NCI-H82 treated with DMSO at 0.1 percent for 48 hours (cell line): Measurements from ENCODE around the gene PSD4.

Source experiments
- DNase-seq: peaks from one replicate; lab custom pipeline; 2025; ENCODE audit not compliant: unreplicated experiment; lab: John Stamatoyannopoulos, UW

PSD4 gene

DNA sequence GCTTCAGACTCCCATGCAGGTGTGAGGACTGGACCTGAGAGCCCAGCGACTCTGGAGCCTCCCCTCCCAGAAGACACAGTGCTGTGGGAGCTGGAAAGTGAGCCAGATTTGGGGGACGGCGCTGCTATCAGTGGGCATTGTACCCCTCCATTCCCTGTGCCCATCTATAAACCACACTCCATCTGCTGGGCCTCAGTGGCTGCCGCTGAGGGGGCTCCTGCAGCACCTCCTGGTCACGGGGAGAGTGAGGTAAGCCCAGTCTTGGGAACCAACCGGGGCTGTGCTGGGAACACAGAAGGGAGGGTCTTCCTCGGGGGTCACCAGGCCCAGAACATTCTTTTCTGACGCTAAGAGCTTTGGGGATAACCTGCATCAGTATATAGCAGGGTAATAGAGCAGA, 9.5 kb downstream of the PSD4 start:
- DNase-seq, result no peak

DNA sequence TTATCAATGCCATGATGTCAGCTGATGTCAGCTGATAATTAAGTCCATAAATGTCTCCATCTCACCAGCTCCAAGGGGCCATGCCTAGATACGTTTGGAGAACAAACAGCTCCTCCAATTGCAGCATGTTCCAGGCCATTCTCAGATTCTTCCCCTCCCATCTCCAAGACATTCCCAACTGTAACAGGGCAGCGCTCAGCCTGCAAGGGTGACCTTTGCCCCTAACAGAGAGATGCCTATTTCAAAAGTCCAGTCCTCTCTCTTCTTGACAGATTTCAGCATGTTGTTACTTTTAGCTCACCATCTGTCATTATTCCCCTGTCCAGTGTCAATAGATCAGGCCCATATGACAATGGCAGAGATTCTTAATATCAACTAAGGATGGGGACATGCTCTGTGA, 9.9 kb downstream of the PSD4 start:
- no peak for DNase-seq

DNA sequence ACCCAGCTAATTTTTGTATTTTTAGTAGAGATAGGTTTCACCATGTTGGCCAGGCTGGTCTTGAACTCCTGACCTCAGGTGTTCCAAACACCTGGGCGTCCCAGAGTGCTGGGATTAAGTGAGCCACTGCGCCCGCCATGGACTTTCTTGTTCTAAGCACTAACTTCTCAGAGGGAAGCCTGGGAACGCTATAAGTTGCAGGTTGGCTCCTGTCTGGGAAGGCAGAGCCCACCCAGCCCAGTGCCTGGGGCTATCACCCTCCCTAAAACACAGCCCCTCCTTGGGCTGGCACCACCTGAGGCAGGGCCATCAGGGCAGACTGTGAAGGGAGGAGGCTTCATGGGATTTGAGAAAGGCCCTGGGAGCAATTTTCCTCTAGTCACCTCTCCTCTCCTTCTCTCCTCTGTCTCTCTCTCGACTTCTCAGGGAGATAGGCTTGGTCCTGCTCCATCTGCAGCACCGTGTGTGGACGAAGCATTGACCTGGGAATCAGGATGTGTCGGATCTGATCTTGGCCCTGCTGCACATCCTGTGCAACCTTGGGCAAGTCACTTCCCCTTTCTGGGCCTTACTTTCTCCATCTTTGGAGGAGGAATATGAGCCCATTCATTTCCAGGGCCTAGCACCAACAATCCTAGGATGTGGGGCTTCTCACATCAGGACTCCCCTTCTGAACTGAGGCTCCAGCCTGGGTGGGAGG, 10.9 kb downstream of the PSD4 start:
- DNase-seq, result no peak

DNA sequence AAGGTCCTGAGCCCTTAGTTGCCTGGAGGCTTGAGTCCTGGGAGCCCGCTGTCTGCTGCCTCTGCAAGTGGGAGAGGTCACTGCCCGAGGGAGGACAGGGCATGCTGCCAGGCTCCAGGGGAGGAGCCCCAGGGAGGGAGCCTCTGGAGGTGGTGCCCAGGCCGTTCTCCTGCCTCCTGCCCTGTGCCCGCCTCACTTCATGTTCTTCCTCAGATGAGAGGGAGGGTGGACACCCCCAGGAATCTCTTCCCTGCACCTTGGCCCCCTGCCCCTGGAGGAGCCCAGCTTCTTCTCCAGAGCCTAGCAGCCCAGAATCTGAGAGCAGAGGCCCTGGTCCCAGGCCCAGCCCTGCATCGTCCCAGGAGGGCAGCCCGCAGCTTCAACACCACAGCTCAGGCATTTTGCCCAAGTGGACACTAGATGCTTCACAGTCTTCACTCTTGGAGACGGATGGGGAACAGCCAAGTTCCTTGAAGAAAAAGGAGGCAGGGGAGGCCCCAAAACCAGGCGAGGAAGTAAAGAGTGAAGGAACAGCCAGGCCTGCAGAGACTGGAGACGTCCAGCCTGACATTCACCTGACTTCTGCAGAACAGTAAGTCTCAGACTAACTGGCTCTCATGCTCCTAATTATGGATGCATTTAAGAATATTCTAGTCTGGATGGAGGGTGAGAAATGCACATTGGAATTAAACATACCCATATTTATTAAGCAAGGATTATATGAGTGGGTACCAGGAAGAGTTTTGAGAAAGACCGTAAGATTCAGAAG, 12.1 kb downstream of the PSD4 start:
- DNase-seq, result no peak

DNA sequence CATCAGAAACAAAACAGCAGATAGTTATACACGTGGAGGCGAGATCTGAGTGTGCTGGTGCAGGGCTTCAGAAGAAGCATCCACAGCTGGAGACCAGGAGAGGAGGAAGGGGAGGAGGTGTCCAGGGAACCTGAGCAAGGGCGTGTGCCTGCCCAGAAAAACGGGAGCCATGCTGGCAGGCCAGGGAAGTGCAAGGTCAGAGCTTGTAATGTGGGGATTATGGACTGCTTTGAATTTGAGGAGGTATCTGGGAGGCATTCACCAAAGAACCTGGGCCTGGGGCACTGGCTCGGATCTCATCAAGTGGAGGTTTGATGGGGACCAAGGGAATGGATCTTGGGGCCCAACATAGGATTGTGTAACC, 12.6 kb downstream of the PSD4 start:
- DNase-seq, result no peak

DNA sequence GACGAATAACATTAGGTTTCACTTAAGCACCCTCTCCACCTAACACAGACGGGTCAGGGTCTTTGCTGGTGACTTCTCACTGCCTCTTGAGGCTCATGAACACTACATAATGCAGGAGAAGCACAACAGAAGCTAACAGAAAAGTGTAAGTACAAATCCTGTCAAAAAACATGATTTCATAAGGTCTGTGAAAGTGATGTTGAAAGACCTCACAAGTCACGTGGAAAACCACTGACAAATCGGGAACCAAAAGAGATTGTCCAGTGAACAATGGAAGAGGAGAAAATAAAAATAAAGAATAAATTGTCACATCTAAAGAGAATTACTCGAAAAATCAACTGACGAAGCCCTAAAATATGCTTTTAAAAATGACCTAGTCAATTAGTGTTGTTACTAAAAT, 14.0 kb downstream of the PSD4 start:
- no peak for DNase-seq

DNA sequence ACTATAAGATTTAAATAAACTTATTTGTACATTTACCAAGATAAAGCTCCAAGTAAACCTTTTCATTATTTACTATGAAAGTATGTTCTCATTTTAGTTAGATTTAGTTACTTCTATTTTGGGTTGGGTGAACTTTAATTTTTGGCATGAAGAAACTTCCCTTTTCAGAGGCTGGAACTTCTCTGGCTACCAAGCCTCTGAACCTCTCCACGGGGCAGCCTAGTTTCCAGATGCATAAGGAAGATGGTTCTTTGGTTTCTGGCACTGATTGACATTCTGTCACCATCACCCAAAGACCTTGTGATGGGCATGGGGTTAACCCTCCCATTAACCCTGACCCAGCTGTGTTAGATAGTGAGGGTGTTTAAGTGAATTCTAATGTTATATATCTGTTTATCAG, 17.1 kb downstream of the PSD4 start:
- no peak for DNase-seq

DNA sequence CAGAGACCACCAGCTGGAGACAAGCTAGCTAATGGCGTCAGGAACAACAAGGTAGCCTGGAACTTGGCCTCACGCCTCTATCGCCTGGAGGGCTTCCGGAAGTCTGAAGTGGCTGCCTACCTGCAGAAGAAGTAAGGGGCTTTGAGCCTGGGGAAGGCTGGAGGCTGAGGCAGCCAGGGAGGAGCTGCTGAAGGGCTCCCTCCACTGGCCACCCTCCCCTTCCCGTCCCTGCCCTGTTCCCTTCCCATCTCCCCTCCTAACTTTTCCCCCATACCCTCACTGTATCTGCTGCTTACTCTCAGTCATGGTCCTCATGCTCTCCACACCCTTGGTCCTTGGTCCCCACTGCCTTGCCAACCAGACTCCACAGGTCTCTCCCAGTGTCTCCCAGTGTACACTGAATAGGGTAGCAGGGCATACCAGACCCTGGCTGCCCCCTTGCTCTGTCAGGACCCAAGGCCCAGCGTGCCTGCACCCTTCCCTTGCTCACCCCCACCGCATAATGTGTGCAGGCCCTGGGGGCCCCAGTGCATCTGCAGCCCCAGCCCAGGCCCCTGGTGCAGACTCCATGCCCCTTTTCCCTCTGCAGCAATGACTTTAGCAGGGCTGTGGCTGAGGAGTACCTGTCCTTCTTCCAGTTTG, 18.8 kb downstream of the PSD4 start:
- DNase-seq, result no peak

DNA sequence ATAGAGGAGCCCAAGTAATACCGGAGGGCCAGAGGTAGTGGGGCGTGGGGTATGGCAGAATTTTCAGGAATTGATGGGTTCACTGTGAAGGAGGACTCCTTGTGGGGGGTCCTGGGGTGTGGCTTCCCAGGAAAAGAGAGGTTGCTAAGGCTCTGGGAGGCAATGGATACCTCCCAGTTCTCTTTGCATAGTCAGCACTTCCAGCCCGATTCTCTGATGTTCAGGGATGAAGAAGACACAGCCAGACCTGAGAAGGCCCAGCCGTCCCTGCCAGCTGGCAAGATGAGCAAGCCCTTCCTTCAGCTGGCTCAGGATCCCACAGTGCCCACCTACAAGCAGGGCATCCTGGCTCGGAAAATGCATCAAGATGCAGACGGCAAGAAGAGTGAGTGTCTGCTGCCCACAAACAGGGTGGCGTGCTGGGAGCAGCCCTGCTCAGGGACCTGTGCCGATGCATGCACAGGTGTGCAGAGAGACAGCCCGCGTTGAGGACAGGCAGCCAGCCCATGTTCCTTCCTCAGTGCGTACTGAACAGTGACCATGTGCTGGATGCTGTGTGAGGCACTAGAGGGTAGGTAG, 22.2 kb downstream of the PSD4 start:
- DNase-seq, result no peak

DNA sequence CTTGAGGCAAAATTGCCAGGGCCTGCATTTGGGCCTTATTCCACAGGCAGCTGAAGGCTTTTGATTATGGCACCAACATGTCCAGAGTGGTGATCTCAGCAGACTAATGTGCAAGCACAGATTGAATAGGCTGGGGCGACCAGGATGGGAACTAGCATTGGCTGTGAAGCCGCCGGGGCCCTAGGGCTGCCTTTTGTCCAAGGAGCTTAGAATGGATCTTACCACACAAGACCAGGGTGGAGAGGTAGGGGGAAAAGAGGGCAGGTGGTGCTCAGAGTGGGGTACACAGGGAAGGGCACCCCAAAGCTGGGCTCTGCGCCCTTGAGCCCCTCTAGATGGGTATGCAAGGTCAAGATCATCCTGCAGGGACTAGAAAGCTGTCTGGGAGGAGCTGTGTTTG, 23.1 kb downstream of the PSD4 start:
- no peak for DNase-seq

DNA sequence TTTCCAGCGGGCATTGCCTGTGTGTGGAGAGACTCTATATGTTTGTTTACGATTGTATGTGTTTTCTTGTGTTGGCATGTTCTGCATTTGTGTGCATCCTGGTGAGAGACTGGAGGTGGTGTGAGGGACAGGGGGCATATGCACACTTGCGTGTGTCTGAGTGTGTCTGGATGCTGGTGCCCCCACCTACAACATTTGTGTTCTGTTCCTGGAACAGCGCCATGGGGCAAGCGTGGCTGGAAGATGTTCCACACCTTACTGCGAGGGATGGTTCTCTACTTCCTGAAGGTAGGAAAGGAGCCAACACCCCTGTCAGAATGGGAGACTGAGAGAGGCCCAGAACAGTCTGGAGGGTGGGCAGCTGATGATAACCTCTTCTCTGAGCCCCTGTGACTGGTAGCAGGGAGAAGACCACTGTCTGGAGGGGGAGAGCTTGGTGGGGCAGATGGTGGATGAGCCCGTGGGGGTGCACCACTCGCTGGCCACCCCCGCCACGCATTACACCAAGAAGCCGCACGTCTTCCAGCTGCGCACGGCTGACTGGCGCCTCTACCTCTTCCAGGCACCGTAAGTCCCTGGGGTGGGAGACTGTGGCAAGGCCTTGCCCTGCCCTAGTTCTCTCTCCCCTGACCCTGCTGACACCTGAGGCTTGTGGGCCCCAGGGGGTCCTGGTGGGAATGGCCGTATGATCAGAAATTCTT, 23.7 kb downstream of the PSD4 start:
- no peak for DNase-seq

DNA sequence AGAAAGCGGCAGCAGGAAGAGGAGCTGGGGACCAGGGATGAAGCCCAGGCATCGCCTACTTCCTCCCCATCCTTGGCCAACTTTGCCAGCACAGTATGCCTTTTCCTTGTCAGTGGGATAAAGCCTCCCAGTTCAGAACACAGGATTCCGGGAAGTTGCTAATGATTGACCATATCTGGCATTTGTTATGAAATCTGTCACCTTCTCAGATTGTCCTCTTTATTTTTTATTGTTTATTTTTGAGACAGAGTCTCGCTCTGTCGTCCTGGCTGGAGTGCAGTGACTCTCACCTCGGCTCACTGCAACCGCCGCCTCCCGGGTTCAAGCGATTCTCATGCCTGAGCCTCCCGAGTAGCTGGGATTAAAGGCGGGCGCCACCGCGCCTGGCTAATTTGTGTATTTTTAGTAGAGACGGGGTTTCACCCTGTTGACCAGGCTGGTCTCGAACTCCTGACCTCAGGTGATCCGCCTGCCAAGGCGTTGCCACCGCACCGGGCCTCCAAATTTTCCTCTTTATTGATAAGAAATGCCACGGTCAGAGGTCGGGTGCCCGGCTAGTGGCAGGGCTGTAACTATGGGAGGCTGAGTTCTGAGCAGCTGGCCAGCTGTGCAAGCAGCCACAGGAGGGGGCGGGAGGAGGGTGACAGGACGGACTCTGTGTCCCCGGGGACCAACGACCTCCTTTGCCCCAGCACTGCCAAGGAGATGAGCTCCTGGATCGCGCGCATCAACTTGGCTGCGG, 24.4 kb downstream of the PSD4 start:
- no peak for DNase-seq

DNA sequence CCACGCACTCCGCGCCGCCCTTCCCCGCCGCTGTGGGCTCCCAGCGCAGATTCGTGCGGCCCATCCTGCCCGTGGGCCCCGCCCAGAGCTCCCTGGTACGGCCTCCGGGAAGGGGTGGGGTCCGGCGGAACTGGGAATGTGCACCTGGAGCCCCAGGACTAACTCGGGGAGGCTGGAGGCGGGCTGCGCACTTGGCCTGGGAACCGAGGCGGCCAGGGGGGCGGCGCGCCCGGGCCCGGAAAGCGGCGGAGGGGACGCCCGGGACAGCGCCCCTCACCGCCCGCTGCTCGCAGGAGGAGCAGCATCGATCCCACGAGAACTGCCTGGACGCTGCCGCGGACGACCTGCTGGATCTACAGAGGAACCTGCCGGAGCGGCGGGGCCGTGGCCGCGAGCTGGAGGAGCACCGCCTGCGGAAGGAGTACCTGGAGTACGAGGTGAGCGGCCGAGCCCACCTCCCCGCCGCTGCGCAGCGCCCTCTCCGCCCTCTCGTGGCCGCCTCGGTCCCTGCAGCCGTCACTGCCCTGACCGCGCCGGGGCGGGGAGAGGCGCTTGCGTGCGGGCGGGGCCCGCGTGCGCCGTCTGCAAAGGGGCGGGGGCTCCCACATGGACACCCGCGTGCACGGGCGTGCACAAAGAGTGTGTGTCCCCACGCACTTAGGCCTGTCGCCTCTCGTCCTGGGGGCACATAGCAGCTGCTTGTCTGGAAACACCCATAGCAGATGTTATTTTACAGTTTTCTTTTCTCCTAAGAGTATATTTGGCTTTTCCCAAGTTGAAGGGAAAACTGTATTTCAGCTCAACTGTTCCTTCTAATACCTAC, 25.2 kb downstream of the PSD4 start:
- DNase-seq, result peak; percentile 66

DNA sequence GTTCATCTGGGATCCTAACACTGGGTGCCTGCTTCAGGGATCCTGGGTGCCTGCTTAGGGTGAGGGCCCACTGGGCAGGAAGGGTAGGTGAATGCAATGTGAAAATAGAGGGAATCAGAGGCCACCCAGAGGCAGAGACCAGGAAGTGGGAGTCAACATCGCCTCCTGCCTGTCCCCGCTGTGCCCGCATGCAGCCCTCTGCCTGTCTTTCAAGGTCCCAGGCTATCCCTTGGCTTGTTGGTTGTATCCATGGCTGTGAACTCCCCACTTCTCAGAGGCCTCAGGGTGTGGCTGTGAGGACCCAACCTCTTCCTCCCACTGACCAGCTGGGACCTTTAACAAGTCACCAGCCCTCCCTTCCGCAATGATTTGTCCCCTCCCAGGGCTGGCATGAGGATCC, 26.5 kb downstream of the PSD4 start:
- DNase-seq, result no peak

DNA sequence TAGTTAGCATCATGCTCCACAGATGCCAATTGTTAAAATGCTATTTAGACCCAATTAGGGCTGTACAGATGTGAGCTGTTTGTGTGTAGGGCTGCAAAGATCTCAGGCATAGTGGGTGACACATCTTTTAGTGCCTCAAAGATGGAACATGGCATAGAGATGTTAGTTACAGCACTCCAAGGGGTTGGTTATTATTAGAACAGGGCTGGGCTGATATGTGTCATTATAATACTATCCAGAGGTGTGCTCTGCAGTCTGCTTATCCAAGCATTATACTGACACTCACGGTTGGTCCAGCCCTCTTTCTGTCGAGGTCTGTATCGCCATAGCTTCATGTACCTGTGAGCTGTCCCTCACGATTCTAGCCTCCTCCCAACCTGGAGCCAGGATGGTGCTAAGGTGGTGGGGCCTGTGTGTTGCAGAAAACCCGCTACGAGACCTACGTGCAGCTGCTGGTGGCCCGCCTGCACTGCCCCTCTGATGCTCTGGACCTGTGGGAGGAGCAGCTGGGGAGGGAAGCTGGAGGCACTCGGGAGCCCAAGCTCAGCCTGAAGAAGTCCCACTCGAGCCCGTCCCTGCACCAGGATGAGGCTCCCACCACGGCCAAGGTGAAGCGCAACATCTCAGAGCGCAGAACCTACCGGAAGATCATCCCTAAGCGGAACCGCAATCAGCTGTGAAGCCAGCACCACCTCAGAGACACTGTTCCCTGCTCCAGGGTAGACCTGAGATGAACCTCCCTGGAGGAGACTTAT, 27.1 kb downstream of the PSD4 start:
- no peak for DNase-seq

DNA sequence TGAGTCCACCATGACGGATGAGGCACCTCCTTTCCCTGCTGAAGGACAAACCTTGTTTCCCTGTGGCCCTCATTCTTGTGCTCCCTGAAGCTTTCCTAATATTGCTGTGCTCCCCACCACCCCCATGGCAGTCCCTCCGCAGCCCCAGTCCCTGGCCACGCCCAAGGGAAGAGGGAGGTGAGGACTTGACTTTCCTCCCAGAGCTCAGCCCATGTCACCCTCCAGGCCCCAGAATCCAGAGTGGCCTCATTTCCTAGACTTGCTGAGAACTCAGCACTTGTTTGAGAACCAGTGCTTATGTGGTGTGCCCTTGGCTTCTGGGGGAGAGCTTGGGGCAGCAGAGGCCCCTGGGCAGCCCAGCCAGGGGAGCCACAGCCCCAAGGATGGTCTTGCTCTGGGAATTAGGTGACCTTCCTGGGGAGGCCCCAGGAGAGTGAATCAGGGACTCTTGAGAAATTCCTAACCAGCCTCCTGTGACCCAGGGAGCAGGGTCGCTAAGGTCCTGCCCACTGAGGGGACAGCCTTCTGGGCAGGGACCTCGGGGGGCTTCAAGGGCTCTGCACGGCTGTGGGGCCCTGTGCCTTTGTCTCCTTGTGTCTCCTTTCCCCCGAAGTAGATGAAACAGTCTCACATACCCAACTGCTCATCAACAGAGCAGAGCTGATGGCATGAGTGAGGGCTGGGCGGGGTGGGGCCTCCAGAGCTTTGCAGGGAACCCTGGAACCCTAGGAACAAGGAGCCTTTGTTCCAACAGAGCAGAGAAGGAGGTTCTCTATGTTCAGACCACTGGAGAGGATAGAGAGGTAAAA, 27.9 kb downstream of the PSD4 start:
- DNase-seq, result no peak

DNA sequence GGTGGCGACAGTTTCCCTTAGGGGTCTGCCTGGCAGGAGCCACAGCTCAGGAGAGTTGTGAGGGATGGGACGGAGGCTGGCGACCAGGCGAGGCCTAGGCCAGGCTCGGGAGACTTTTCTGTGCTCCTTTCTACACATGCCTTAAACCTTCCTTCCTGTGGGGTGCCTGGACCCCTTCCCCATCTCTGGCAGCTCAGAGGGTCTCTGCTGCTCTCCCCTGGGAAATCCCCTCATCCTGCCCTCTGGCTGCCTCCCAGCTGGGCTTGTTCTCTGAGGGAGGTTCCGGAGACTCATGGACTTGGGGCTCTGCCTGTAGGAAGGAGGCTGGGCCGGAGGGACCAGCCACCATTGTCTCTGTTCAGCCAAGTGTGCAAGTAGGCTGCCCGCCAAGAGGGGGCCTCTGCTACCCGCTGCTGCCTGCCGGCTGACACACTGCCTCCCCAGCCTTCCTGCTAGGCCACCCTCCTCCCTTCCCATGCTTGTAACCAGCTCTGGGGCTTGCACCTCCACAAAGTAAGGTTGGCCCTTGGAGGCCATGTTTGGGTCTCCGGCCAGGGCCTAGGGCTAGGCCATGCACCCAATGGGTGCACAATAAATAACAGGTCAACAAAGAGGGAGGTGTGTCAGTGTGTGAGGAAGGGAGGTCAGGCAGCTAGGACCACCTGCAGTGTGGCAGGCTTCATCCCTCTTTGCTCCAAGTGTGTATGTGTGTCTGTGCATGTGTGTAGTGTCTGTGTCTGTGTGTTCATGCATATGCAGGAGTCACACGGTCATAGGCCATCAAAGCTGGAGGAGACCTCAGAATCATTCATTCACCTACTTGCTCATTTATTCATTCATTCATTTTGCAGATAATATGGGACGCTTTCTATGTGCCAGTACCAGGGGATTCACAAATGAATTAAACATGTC, 28.8 kb downstream of the PSD4 start:
- no peak for DNase-seq
